Astrocyte (in vitro differentiated cells and primary cell): ENCODE data around the gene LEP. TPM values are rescaled to one million over a fixed set of nuclear protein-coding genes. Genes with fewer than 3 reads are reported as not detected.

Experiments used
- DNase-seq: peaks from one replicate; pipeline ENCODE4 v3.0.0-alpha.2; 2010; ENCODE audit warnings: low read depth
- FAIRE-seq: peaks from 2 replicates; lab custom pipeline; 2011; peaks lifted over from hg19 to GRCh38; lab: Jason Lieb, UNC
- H2AFZ ChIP-seq: 2 replicates; pipeline ENCODE4 v1.6.0; 2012; ENCODE audit warnings: low read depth, low read length, inconsistent platforms
- H3K27ac ChIP-seq: 2 replicates; pipeline ENCODE4 v1.5.1; 2011; ENCODE audit warnings: low read depth, low read length, inconsistent platforms
- H3K27me3 ChIP-seq: 2 replicates; pipeline ENCODE4 v1.6.0; 2011; ENCODE audit warnings: low read length, inconsistent platforms; ENCODE audit not compliant: insufficient read depth
- H3K36me3 ChIP-seq: 2 replicates; pipeline ENCODE4 v1.5.1; 2011; ENCODE audit warnings: low read length, inconsistent platforms; ENCODE audit not compliant: insufficient read depth
- H3K4me1 ChIP-seq: 2 replicates; pipeline ENCODE4 v1.5.1; 2011; ENCODE audit warnings: low read length, inconsistent platforms; ENCODE audit not compliant: insufficient read depth
- H3K4me2 ChIP-seq: 2 replicates; pipeline ENCODE4 v1.6.0; 2012; ENCODE audit warnings: low read length, inconsistent platforms
- H3K4me3 ChIP-seq: 2 replicates; pipeline ENCODE4 v1.5.1; 2011; ENCODE audit warnings: low read depth, mild to moderate bottlenecking, low read length, inconsistent platforms; ENCODE audit not compliant: insufficient read depth
- H3K79me2 ChIP-seq: 2 replicates; pipeline ENCODE4 v1.6.0; 2012; ENCODE audit warnings: mild to moderate bottlenecking, low read length, inconsistent platforms; ENCODE audit not compliant: insufficient read depth
- H3K9ac ChIP-seq: 2 replicates; pipeline ENCODE4 v1.6.0; 2012; ENCODE audit warnings: mild to moderate bottlenecking, low read length, inconsistent platforms
- H3K9me3 ChIP-seq: 2 replicates; pipeline ENCODE4 v1.5.1; 2012; ENCODE audit warnings: low read depth, mild to moderate bottlenecking, low read length, inconsistent platforms; ENCODE audit not compliant: insufficient read depth
- H4K20me1 ChIP-seq: 2 replicates; pipeline ENCODE4 v1.6.0; 2012; ENCODE audit warnings: low read length, inconsistent platforms; ENCODE audit not compliant: insufficient read depth
- H3K27ac Mint-ChIP-seq: one replicate; pipeline ENCODE4 v1.8.0; 2021; ENCODE audit warnings: mild to moderate bottlenecking, mixed read lengths; ENCODE audit not compliant: unreplicated experiment
- H3K27me3 Mint-ChIP-seq: one replicate; pipeline ENCODE4 v1.8.0; 2021; ENCODE audit warnings: low read depth, mixed read lengths; ENCODE audit not compliant: unreplicated experiment
- H3K36me3 Mint-ChIP-seq: one replicate; pipeline ENCODE4 v1.8.0; 2021; ENCODE audit warnings: low read depth, mixed read lengths; ENCODE audit not compliant: unreplicated experiment
- H3K4me1 Mint-ChIP-seq: one replicate; pipeline ENCODE4 v1.8.0; 2021; ENCODE audit warnings: low read depth, mixed read lengths; ENCODE audit not compliant: unreplicated experiment
- H3K4me3 Mint-ChIP-seq: one replicate; pipeline ENCODE4 v1.8.0; 2021; ENCODE audit warnings: mild to moderate bottlenecking, moderate library complexity, mixed read lengths; ENCODE audit not compliant: unreplicated experiment
- H3K9me3 Mint-ChIP-seq: one replicate; pipeline ENCODE4 v1.8.0; 2021; ENCODE audit warnings: mild to moderate bottlenecking, mixed read lengths; ENCODE audit not compliant: unreplicated experiment
- CTCF ChIP-seq: IDR thresholded peaks from 2 replicates; pipeline ENCODE4 v1.5.1; 2011; ENCODE audit warnings: low read depth, mild to moderate bottlenecking, inconsistent platforms, low read length, moderate library complexity; ENCODE audit not compliant: insufficient read depth
- EZH2 ChIP-seq: IDR thresholded peaks from 2 replicates; pipeline ENCODE4 v1.6.1; 2012; ENCODE audit warnings: mild to moderate bottlenecking, low read length, inconsistent platforms; ENCODE audit not compliant: insufficient read depth
- total RNA-seq: library from RNA; stranded (reverse); gene quantifications from 2 replicates; pipeline ENCODE4 v1.2.1, GENCODE V29; 2021

Gene LEP
- total RNA-seq, 1 donor from 2014 or later: not detected

- H4K20me1 ChIP-seq: no peaks in the 10 kb centered on the region
- H3K36me3 ChIP-seq: no peaks in the 10 kb centered on the region
- Mint-ChIP-seq H3K9me3 (peaks cover 1% of the 10 kb centered on the region), H3K27ac (no peak overlapping the region), H3K4me3 (no peak overlapping the region), H3K36me3 (no peaks in the 10 kb centered on the region), H3K4me1 (peaks cover 9% of the 10 kb centered on the region), H3K27me3 (peaks cover 26% of the 10 kb centered on the region)
- H3K4me3 ChIP-seq: peak overlapping the region; percentile 29
- peaks cover 10% of the 10 kb centered on the region for H3K4me1 ChIP-seq
- peak overlapping the region; percentile 89 for H3K4me2 ChIP-seq
- H3K27ac ChIP-seq: no peak overlapping the region
- peaks cover 37% of the 10 kb centered on the region for H3K27me3 ChIP-seq
- H2AFZ ChIP-seq: peak overlapping the region; percentile 86
- H3K9me3 ChIP-seq: no peaks in the 10 kb centered on the region
- H3K9ac ChIP-seq: no peak overlapping the region
- DNase-seq (no peak), FAIRE-seq (no peak)
- peak; percentile 20 for TF ChIP-seq EZH2
- no peak for TF ChIP-seq CTCF
- H3K79me2 ChIP-seq: no peaks in the 10 kb centered on the region
Measured at GRCh38 chr7:128266529-128266882, 25.4 kb downstream of the LEP start.

- H3K79me2 ChIP-seq: no peaks in the 10 kb centered on the region
- H3K9me3 ChIP-seq: no peaks in the 10 kb centered on the region
- Mint-ChIP-seq H3K27me3 (peaks cover 26% of the 10 kb centered on the region), H3K9me3 (peaks cover 1% of the 10 kb centered on the region), H3K27ac (peak overlapping the region; percentile 78), H3K4me3 (peak overlapping the region; percentile 36), H3K4me1 (peaks cover 9% of the 10 kb centered on the region), H3K36me3 (no peaks in the 10 kb centered on the region)
- H3K9ac ChIP-seq: peak overlapping the region; percentile 38
- TF ChIP-seq CTCF: no peak
- no peak for TF ChIP-seq EZH2
- peak overlapping the region; percentile 86 for H2AFZ ChIP-seq
- peak overlapping the region; percentile 89 for H3K4me2 ChIP-seq
- H3K27me3 ChIP-seq: peaks cover 41% of the 10 kb centered on the region
- no peaks in the 10 kb centered on the region for H3K36me3 ChIP-seq
- peaks cover 10% of the 10 kb centered on the region for H3K4me1 ChIP-seq
- FAIRE-seq (no peak), DNase-seq (peak; percentile 47)
- H3K4me3 ChIP-seq: peak overlapping the region; percentile 29
- H4K20me1 ChIP-seq: no peaks in the 10 kb centered on the region
- H3K27ac ChIP-seq: no peak overlapping the region
Measured at GRCh38 chr7:128266883-128267594, 26.0 kb downstream of the LEP start.

GRCh38 chr7:128267595-128267924, 26.5 kb downstream of the LEP start:
- Mint-ChIP-seq H3K36me3 (no peaks in the 10 kb centered on the region), H3K9me3 (peaks cover 1% of the 10 kb centered on the region), H3K4me3 (no peak overlapping the region), H3K27me3 (peaks cover 26% of the 10 kb centered on the region), H3K4me1 (peaks cover 9% of the 10 kb centered on the region), H3K27ac (peak overlapping the region; percentile 78)
- peaks cover 10% of the 10 kb centered on the region for H3K4me1 ChIP-seq
- H3K9ac ChIP-seq: peak overlapping the region; percentile 38
- no peaks in the 10 kb centered on the region for H4K20me1 ChIP-seq
- peak overlapping the region; percentile 86 for H2AFZ ChIP-seq
- FAIRE-seq (no peak), DNase-seq (no peak)
- H3K79me2 ChIP-seq: no peaks in the 10 kb centered on the region
- H3K4me3 ChIP-seq: no peak overlapping the region
- H3K4me2 ChIP-seq: peak overlapping the region; percentile 89
- peaks cover 46% of the 10 kb centered on the region for H3K27me3 ChIP-seq
- no peak overlapping the region for H3K27ac ChIP-seq
- no peaks in the 10 kb centered on the region for H3K36me3 ChIP-seq
- H3K9me3 ChIP-seq: no peaks in the 10 kb centered on the region
- no peak for TF ChIP-seq EZH2
- TF ChIP-seq CTCF: no peak
